Measurements from ENCODE around the gene NRN1L. TPM values are rescaled to one million over a fixed set of nuclear protein-coding genes. Genes with fewer than 3 reads are reported as not detected.

Gene NRN1L
- total and polyA plus RNA-seq, 2 of the 4 experiments (the other 2 are of a cell fraction) = 0.27 TPM; not detected in 1

DNA sequence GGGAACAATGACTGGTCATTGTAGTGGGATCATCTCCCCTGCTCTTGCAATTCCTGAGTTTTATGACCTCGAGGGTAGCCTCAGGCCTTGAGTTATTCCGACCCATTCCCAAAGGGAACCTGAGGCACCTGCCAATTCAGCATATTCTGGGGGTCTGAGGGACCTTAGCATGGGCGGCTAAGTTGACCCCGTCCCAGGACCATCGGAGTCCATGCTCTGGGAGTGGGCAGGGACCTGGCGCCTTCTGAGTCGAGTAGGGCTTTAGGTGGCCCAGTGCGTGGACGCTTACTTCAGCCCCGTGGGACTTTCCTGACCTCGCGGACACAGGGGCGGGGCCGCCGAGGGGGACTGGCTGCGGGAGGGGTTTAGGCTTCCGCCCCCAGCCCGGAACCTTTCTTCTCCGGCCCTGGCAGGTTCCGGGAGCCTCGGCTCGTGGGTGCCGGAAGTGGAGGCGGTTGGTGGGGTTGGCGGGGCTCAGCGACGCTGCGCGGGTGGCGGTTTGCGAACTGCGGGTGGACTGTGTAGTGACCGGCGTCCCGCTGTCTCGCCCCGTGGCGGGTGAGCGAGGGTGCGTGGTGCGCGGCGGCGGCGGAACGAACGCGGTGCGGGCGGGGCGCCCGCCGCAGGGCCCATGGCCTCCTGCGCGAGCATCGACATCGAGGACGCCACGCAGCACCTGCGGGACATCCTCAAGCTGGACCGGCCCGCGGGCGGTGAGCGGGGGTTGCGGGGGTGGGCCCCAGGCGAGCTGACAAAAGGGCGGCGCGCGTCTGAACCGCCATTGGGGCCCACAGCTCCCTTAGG is 11.9 kb upstream of the NRN1L start, which contains the start of gene EDC4 (continued):
- TF ChIP-seq MAFK (IDR thresholded peaks at IDR 0.05; ENCODE audit: low read depth, low read length) (no peak), RAD21 (IDR thresholded peaks at IDR 0.05; ENCODE audit: low read length) (no peak; the same call in 1 of the 2 replicates), FOS (IDR thresholded peaks at IDR 0.05; ENCODE audit: low read depth, low read length) (no peak)
